Choroid plexus epithelial cell (primary cell): ENCODE results near the gene RASGRF2.

ENCODE experiments used
- DNase-seq: peaks from one replicate; pipeline ENCODE4 v3.0.0-alpha.2; 2010; ENCODE audit warnings: low read depth
- H3K4me3 ChIP-seq: 2 replicates; pipeline ENCODE4 v1.5.1; 2011; ENCODE audit warnings: low read depth, mild to moderate bottlenecking, control low read depth, low read length, moderate library complexity
- CTCF ChIP-seq: conservative IDR thresholded peaks from 2 replicates; pipeline ENCODE4 v1.5.1; 2011; ENCODE audit warnings: low read depth, mild to moderate bottlenecking, control low read depth, inconsistent platforms, low read length, moderate library complexity

Gene RASGRF2

DNA sequence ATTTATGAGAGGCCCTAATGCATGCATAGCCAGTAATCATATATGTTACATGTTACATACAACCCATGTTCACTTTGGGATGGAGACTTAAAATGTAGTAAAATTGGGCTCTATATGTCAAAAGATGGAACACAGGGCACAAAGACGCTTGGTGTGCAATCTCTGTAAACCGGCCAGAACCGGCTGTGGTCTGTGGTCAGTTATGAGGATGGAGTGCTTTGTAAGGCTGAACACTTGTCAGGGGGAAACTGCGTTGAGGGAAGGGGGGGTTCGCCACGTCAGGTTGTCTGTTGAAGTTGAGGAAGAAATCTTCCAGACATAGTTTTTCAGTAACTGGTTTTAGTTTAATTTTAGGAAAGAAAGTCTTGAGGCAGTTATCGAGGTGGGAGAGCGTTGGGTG, 270.3 kb downstream of the RASGRF2 start:
- no peak for TF ChIP-seq CTCF
- H3K4me3 ChIP-seq: no peak overlapping the region
- no peak for DNase-seq

DNA sequence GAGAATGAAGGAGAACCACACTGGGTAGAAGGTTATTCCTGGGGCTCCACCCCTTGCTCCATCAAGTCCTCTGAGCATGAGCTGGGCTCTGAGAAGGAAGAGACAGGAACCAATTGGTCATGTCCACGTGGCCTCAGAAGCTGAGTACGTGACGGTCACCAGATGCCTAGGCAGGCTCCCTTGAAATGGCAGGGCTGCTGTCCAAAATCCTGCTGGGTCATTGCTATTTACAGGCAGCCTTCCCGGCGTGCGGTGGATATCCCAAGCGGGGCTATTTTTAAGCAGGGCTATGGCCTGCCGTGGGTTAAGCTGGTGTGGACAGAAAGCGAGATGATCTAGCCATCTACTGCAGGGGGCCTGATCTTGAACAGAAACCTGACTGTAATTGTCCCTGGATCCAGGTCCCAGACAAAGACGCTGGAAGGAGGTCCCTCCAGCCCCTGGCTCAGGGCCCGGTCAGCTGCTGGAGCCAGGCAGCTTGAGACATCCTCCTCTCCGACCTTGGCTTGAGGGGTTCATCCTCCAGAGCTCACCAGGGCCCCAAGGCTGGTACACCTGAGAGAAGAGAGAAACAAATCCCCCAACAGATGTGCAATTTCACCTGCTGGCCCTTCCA, 272.4 kb downstream of the RASGRF2 start:
- peak overlapping the region; percentile 49 for H3K4me3 ChIP-seq
- peak; percentile 38 for DNase-seq
- no peak for TF ChIP-seq CTCF

DNA sequence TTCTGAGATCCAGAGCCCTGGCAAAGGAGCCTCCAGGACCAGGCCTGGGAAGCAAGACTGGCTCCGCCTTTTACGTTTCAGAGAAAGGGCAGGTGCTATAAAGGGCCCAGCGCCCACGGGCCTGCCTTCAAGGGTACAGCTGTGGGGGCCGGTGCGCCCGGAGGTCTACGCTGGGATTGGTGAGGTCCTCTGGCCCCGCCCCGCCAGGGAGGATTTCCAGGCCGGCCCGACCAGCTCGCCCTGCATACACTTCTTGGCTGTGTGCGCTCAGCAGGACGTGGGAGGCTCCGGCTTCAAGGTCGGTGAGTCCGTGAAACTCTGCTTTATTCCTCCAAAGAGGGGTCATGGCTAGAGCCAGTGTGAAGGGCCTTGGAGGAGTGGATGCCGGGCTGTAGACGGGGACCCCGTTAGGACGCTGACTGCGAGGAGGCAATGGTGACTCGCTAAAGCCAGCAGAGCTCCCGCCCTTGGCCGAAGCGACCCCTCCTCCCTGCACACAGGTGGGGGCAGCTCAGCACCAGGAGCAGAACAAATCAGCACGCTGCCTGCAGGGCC, 273.0 kb downstream of the RASGRF2 start, which contains the start of gene CKMT2:
CKMT2 (plus strand) TSS at position 243 of the 555 bp plus-strand sequence. CDS start 17,811 bp downstream, outside the sequence.
- DNase-seq: peak; percentile 65
- no peak for TF ChIP-seq CTCF
- peak within 1 kb of the TSS; percentile 49 for H3K4me3 ChIP-seq

- no peak for DNase-seq
- TF ChIP-seq CTCF: no peak
- H3K4me3 ChIP-seq: no peak overlapping the region
Measured at GRCh38 chr5:81234299-81234698, 274.1 kb downstream of the RASGRF2 start.

GRCh38 chr5:81234801-81235200, 274.6 kb downstream of the RASGRF2 start:
- TF ChIP-seq CTCF: no peak

GRCh38 chr5:81235287-81236072, 275.3 kb downstream of the RASGRF2 start:
- peak; percentile 13 for DNase-seq
- no peak for TF ChIP-seq CTCF
- H3K4me3 ChIP-seq: no peak overlapping the region

More at GRCh38 chr5:81234801-81235200, 274.6 kb downstream of the RASGRF2 start:
- no peak overlapping the region for H3K4me3 ChIP-seq
- no peak for DNase-seq
